ENCODE measurements around the gene NCR2.
A peak's percentile ranks its signal among the peaks of the same experiment; 100 is the strongest.

Gene NCR2

GRCh38 chr6:41345901-41346300, 10.5 kb downstream of the NCR2 start:
- Histone ChIP-seq H3K23ac (ENCODE audit: low read depth, low read length, poor library complexity) (no peak overlapping the region), H3K14ac (ENCODE audit: low read length) (no peak overlapping the region), H2BK12ac (ENCODE audit: low read length) (no peak overlapping the region), H3K27ac (replicated peaks; ENCODE audit: low read length) (no peak overlapping the region), H3K79me1 (ENCODE audit: low read depth, low read length) (no peaks in the 10 kb centered on the region), H3K18ac (ENCODE audit: low read length) (no peak overlapping the region), H4K91ac (ENCODE audit: low read depth, low read length, poor library complexity) (no peak overlapping the region), H2BK120ac (ENCODE audit: low read depth, low read length) (no peak overlapping the region), H3K27me3 (ENCODE audit: control insufficient read depth in 3 of 3, insufficient read depth in 3 of 3, low read depth in 1 of 3, low read length in 3 of 3) (peaks cover 0 to 28% (median 0%) of the 10 kb centered on the region in 3 experiments), H3K9ac (ENCODE audit: low read depth, low read length, poor library complexity) (no peak overlapping the region), H4K8ac (ENCODE audit: low read depth, low read length) (no peak overlapping the region), H3K9me3 (replicated peaks in 1 of 2; ENCODE audit: control insufficient read depth in 2 of 2, insufficient read depth in 1 of 2, low read depth in 1 of 2, low read length in 2 of 2) (peaks cover 2 to 5% of the 10 kb centered on the region in 2 donors), H3K36me3 (replicated peaks in 1 of 2; ENCODE audit: control insufficient read depth in 2 of 2, insufficient read depth in 2 of 2, low read length in 2 of 2) (no peaks in the 10 kb centered on the region), H3K4me2 (ENCODE audit: insufficient read depth, low read length, poor library complexity, severe bottlenecking) (no peak overlapping the region), H2AK5ac (ENCODE audit: low read depth, low read length) (no peak overlapping the region), H3K4ac (ENCODE audit: low read length) (no peak overlapping the region), H3K4me3 (ENCODE audit: low read length in 2 of 2) (peak overlapping the region in 1 of 2 donors; percentile 30), H3K4me1 (ENCODE audit: control insufficient read depth in 2 of 2, insufficient read depth in 1 of 2, low read depth in 1 of 2, low read length in 2 of 2) (peaks cover 0 to 4% of the 10 kb centered on the region in 2 donors), H2AFZ (ENCODE audit: low read length) (no peak overlapping the region), H2BK5ac (ENCODE audit: low read length) (no peak overlapping the region), H2BK15ac (ENCODE audit: low read length) (no peak overlapping the region)
- WGBS, 2 donors (ENCODE audit: extremely low coverage in 2 of 2, insufficient read length in 2 of 2, insufficient replicate concordance in 1 of 2), result no CpG with 5 or more reads among the region's 8 CpGs
- DNase-seq (ENCODE audit: low spot score), result no peak

GRCh38 chr6:41346441-41346840, 11.0 kb downstream of the NCR2 start:
- Histone ChIP-seq H2BK15ac (ENCODE audit: low read length) (no peak overlapping the region), H3K18ac (ENCODE audit: low read length) (no peak overlapping the region), H3K4me1 (ENCODE audit: control insufficient read depth in 2 of 2, insufficient read depth in 1 of 2, low read depth in 1 of 2, low read length in 2 of 2) (peaks cover 0 to 4% of the 10 kb centered on the region in 2 donors), H4K91ac (ENCODE audit: low read depth, low read length, poor library complexity) (no peak overlapping the region), H2AK5ac (ENCODE audit: low read depth, low read length) (no peak overlapping the region), H4K8ac (ENCODE audit: low read depth, low read length) (no peak overlapping the region), H3K27me3 (ENCODE audit: control insufficient read depth in 3 of 3, insufficient read depth in 3 of 3, low read depth in 1 of 3, low read length in 3 of 3) (peaks cover 0 to 24% (median 0%) of the 10 kb centered on the region in 3 experiments), H3K27ac (replicated peaks; ENCODE audit: low read length) (no peak overlapping the region), H3K36me3 (replicated peaks in 1 of 2; ENCODE audit: control insufficient read depth in 2 of 2, insufficient read depth in 2 of 2, low read length in 2 of 2) (no peaks in the 10 kb centered on the region), H3K4ac (ENCODE audit: low read length) (no peak overlapping the region), H2AFZ (ENCODE audit: low read length) (no peak overlapping the region), H3K23ac (ENCODE audit: low read depth, low read length, poor library complexity) (no peak overlapping the region), H2BK12ac (ENCODE audit: low read length) (no peak overlapping the region), H3K79me1 (ENCODE audit: low read depth, low read length) (no peaks in the 10 kb centered on the region), H3K4me2 (ENCODE audit: insufficient read depth, low read length, poor library complexity, severe bottlenecking) (no peak overlapping the region), H3K9ac (ENCODE audit: low read depth, low read length, poor library complexity) (no peak overlapping the region), H3K4me3 (ENCODE audit: low read length in 2 of 2) (no peak overlapping the region), H3K9me3 (replicated peaks in 1 of 2; ENCODE audit: control insufficient read depth in 2 of 2, insufficient read depth in 1 of 2, low read depth in 1 of 2, low read length in 2 of 2) (peaks cover 2 to 5% of the 10 kb centered on the region in 2 donors), H2BK5ac (ENCODE audit: low read length) (no peak overlapping the region), H3K14ac (ENCODE audit: low read length) (no peak overlapping the region), H2BK120ac (ENCODE audit: low read depth, low read length) (no peak overlapping the region)
- no peak for DNase-seq (ENCODE audit: low spot score)
- whole genome bisulfite sequencing, 2 donors (ENCODE audit: extremely low coverage in 2 of 2, insufficient read length in 2 of 2, insufficient replicate concordance in 1 of 2), result no CpG with 5 or more reads among the region's 4 CpGs

- H3K27me3 ChIP-seq (ENCODE audit: control insufficient read depth in 3 of 3, insufficient read depth in 3 of 3, low read depth in 1 of 3, low read length in 3 of 3), result peaks cover 0 to 17% (median 0%) of the 10 kb centered on the region in 3 experiments
- peaks cover 2 to 5% of the 10 kb centered on the region in 2 donors for H3K9me3 ChIP-seq (replicated peaks in 1 of 2; ENCODE audit: control insufficient read depth in 2 of 2, insufficient read depth in 1 of 2, low read depth in 1 of 2, low read length in 2 of 2)
- no peak overlapping the region for H3K27ac ChIP-seq (replicated peaks; ENCODE audit: low read length)
- no peaks in the 10 kb centered on the region for H3K36me3 ChIP-seq (replicated peaks in 1 of 2; ENCODE audit: control insufficient read depth in 2 of 2, insufficient read depth in 2 of 2, low read length in 2 of 2)
- H3K9ac ChIP-seq (ENCODE audit: low read depth, low read length, poor library complexity), result no peak overlapping the region
- WGBS, 2 donors (ENCODE audit: extremely low coverage in 2 of 2, insufficient read length in 2 of 2, insufficient replicate concordance in 1 of 2), result no CpG with 5 or more reads among the region's 9 CpGs
- H4K8ac ChIP-seq (ENCODE audit: low read depth, low read length), result no peak overlapping the region
- H3K4ac ChIP-seq (ENCODE audit: low read length), result no peak overlapping the region
- no peak overlapping the region for H3K4me3 ChIP-seq (ENCODE audit: low read length in 2 of 2)
- no peak overlapping the region for H3K18ac ChIP-seq (ENCODE audit: low read length)
- H2AFZ ChIP-seq (ENCODE audit: low read length), result no peak overlapping the region
- H2BK5ac ChIP-seq (ENCODE audit: low read length), result no peak overlapping the region
- H2BK15ac ChIP-seq (ENCODE audit: low read length), result no peak overlapping the region
- H3K4me2 ChIP-seq (ENCODE audit: insufficient read depth, low read length, poor library complexity, severe bottlenecking), result no peak overlapping the region
- H2AK5ac ChIP-seq (ENCODE audit: low read depth, low read length), result no peak overlapping the region
- no peaks in the 10 kb centered on the region for H3K79me1 ChIP-seq (ENCODE audit: low read depth, low read length)
- peaks cover 0 to 4% of the 10 kb centered on the region in 2 donors for H3K4me1 ChIP-seq (ENCODE audit: control insufficient read depth in 2 of 2, insufficient read depth in 1 of 2, low read depth in 1 of 2, low read length in 2 of 2)
- no peak for DNase-seq (ENCODE audit: low spot score)
- no peak overlapping the region for H3K23ac ChIP-seq (ENCODE audit: low read depth, low read length, poor library complexity)
- H2BK120ac ChIP-seq (ENCODE audit: low read depth, low read length), result no peak overlapping the region
- no peak overlapping the region for H4K91ac ChIP-seq (ENCODE audit: low read depth, low read length, poor library complexity)
- H2BK12ac ChIP-seq (ENCODE audit: low read length), result no peak overlapping the region
- H3K14ac ChIP-seq (ENCODE audit: low read length), result no peak overlapping the region
Measured at GRCh38 chr6:41347378-41348050, 12.1 kb downstream of the NCR2 start.

GRCh38 chr6:41348934-41349333, 13.5 kb downstream of the NCR2 start:
- no peak overlapping the region for H3K9ac ChIP-seq (ENCODE audit: low read depth, low read length, poor library complexity)
- H3K4me2 ChIP-seq (ENCODE audit: insufficient read depth, low read length, poor library complexity, severe bottlenecking), result no peak overlapping the region
- no peak overlapping the region for H3K18ac ChIP-seq (ENCODE audit: low read length)
- H4K8ac ChIP-seq (ENCODE audit: low read depth, low read length), result no peak overlapping the region
- H3K36me3 ChIP-seq (replicated peaks in 1 of 2; ENCODE audit: control insufficient read depth in 2 of 2, insufficient read depth in 2 of 2, low read length in 2 of 2), result no peaks in the 10 kb centered on the region
- no peak overlapping the region for H3K14ac ChIP-seq (ENCODE audit: low read length)
- no peak overlapping the region for H2BK5ac ChIP-seq (ENCODE audit: low read length)
- no peak overlapping the region for H3K4me3 ChIP-seq (ENCODE audit: low read length in 2 of 2)
- no peak overlapping the region for H2AFZ ChIP-seq (ENCODE audit: low read length)
- no peak overlapping the region for H2BK12ac ChIP-seq (ENCODE audit: low read length)
- H3K4ac ChIP-seq (ENCODE audit: low read length), result no peak overlapping the region
- H3K9me3 ChIP-seq (replicated peaks in 1 of 2; ENCODE audit: control insufficient read depth in 2 of 2, insufficient read depth in 1 of 2, low read depth in 1 of 2, low read length in 2 of 2), result peaks cover 2 to 5% of the 10 kb centered on the region in 2 donors
- WGBS, 2 donors (ENCODE audit: extremely low coverage in 2 of 2, insufficient read length in 2 of 2, insufficient replicate concordance in 1 of 2), result no CpG with 5 or more reads among the region's 2 CpGs
- DNase-seq (ENCODE audit: low spot score), result no peak
- no peaks in the 10 kb centered on the region for H3K79me1 ChIP-seq (ENCODE audit: low read depth, low read length)
- no peaks in the 10 kb centered on the region for H3K4me1 ChIP-seq (ENCODE audit: control insufficient read depth in 2 of 2, insufficient read depth in 1 of 2, low read depth in 1 of 2, low read length in 2 of 2)
- H4K91ac ChIP-seq (ENCODE audit: low read depth, low read length, poor library complexity), result no peak overlapping the region
- H3K27me3 ChIP-seq (ENCODE audit: control insufficient read depth in 3 of 3, insufficient read depth in 3 of 3, low read depth in 1 of 3, low read length in 3 of 3), result peaks cover 0 to 5% (median 2%) of the 10 kb centered on the region in 3 experiments
- no peak overlapping the region for H2AK5ac ChIP-seq (ENCODE audit: low read depth, low read length)
- no peak overlapping the region for H3K23ac ChIP-seq (ENCODE audit: low read depth, low read length, poor library complexity)
- H2BK15ac ChIP-seq (ENCODE audit: low read length), result no peak overlapping the region
- no peak overlapping the region for H2BK120ac ChIP-seq (ENCODE audit: low read depth, low read length)
- no peak overlapping the region for H3K27ac ChIP-seq (replicated peaks; ENCODE audit: low read length)

All from neuronal stem cell (in vitro differentiated cells).